GM10847 (cell line): Measurements from ENCODE around the gene ATXN7L1.

Source experiments
- POLR2A ChIP-seq: IDR thresholded peaks from 2 replicates; pipeline ENCODE4 v1.6.1; 2011; ENCODE audit not compliant: insufficient read length; ENCODE audit errors: extremely low read depth

Gene ATXN7L1

DNA sequence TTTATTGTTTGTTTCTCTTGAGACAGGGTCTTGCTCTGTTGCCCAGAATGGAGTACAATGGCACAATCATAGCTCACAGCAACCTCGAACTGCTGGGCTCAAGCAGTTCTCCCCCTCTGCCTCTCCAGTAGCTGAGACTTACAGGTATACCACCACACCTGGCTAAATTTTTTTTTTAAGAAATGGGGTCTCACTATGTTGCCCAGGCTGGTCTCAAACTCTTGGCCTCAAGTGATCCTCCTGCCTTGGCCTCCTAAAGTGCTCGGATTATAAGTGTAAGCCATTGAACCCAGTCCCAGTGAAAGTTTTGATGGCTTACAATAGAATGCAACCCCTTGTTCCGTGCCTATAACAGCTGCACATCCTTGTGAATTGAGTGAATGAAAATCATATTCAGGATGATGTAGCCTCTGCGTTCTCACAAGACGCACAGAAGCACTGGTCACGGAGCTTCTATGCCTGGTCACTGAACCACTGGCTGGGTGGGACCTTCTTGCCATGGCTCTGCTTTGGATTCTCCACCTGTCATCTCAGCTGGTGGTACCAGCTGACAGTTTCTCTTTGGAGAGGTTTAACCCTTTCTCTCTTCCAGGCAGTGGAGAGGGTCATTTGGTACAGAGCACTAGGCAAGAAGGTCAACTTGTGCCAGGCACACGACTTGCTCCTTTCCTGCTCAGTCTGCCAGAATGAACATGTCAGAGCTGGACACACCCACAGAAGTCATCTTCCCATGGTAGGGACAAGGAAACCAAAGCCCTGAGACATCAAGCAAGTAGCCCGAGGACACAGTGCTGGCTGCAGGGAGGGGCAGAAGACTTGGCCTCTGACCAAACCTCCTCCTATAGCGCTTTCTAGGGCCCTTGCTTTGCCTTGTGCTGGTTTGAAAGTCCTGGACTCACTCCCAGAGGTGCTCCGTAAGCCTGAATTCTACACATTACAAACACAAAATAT, 89.6 kb downstream of the ATXN7L1 start:
- TF ChIP-seq POLR2A: no peak

DNA sequence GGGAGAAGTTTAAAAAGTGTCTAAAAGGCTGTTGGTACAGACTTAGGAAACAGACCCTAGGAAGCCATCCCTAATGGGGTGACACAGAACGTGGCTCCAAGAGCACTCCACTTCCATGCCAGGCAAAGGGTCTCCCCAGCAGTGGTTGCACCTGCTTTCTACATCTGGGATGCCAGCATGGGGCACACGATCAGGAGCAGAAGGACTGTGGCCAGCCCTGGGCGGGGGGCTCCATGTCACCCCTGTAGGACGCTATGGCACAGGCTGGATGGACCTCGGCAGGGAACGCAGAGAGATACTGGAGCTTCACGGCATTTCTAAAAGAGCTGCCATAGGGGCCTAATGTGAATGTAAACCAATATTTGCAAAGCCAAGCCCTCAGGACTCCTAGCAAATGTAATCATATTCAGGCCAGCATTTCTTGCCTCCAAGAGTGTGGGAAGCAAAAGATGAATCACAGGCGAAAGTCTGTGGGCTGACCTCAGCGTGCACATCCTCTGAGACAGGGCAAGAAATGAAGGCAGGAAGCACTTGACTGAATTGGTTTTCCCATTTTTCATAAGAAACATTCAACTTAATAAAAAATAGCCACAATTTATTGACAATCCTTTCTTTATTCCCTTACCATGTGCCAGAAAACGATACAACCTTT, 93.9 kb downstream of the ATXN7L1 start:
- no peak for TF ChIP-seq POLR2A

DNA sequence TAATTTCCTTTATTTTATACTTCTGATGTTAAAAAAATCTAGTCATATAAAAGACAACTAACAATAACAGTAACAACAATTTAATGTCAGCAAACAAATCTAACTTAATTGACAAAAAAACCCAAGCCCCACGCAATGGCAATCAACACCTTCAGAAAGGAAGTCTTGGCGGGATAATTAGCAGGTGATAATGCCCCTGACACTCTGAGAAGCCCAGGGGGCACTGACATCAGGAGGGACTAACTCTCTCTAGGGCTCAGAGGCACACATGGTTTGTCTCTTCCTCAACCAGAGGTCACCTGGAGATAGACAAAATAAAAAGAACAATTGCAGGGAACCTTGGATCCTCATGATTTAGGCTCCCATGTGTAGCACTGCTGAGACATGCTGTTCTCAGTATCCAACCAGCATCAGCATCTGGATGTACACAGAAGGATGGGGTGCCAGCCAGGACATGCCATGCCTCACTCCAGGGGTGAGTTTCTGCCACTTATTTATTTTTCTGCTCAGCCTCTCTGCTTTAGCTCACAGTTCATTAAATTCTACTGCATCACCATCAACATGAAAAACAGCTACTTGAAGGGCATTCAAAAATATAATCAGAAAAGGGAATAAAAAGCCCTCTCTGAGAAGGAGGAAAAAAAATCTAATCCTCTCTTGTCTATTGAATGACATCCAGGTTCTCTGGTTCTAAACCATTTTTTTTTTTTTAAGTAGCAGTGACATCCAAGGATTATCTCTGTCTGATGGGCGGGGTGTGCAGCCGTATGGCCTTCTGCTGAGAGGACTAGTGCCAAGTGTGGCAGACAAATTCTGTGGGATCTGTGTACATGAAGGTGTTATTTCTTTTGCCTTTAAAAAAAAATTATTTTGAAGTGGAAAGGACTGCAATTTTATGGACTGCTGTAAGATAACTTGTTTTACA, 96.3 kb downstream of the ATXN7L1 start:
- no peak for TF ChIP-seq POLR2A

DNA sequence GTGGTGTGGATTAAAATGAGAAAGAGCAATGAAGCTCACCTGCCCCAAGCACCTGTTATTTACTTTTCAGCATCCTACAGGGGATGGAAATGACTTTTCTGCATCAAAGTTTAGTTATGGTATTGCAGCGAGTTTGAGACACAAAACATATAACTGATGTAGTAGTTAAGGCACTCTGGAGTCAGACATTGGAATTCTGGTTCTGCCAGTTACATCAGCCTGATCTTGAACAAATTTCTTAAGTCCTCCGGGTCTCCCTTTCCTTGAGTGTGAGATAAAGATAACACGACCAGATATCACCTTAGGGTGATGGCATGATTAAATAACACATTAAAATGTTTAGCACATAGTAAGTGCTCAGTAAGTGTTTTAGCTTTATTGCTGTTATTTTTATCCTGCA, 97.4 kb downstream of the ATXN7L1 start:
- TF ChIP-seq POLR2A: no peak

DNA sequence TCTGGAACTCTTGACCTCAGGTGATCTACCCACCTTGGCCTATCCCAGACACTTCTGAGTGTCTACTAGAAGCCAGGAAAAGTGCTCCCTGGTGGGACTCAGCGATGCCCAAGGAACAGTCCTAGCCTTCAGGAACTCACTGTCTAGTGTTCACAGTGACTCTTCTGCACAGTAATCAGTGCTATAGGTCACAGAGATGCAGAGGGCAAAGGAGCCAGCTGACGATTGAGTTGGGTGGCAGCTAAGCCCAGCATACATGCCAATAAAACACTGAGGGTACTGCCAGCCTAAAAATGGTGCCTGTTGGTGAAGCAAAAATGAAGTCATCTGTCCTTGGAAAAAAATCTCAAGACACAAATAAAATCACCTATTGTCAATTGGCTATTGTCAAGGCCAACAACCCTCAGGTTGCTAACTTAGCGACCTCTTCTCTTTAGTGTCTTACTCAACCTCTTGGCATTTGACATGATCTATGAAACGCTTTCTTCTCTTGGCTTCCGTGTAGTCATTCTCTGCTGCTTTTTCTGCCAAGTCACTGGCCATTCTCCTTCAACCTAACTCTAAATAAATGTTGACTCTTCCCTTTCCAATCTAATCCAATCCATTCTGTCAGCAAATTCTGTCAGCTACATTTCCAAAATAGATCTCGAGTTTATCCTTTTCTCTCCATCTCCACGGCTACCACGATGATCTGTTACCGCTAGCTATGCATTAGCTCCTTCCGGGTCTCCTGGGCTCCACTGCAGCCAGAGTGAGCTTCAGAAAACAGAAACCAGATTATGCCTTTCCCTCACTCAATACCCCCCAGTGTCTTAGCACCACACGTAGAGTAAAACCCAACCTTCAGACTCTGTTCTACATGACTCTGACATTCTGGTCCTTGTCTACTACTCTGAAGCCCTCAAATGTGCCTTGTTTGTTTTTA, 99.2 kb downstream of the ATXN7L1 start:
- TF ChIP-seq POLR2A: no peak

DNA sequence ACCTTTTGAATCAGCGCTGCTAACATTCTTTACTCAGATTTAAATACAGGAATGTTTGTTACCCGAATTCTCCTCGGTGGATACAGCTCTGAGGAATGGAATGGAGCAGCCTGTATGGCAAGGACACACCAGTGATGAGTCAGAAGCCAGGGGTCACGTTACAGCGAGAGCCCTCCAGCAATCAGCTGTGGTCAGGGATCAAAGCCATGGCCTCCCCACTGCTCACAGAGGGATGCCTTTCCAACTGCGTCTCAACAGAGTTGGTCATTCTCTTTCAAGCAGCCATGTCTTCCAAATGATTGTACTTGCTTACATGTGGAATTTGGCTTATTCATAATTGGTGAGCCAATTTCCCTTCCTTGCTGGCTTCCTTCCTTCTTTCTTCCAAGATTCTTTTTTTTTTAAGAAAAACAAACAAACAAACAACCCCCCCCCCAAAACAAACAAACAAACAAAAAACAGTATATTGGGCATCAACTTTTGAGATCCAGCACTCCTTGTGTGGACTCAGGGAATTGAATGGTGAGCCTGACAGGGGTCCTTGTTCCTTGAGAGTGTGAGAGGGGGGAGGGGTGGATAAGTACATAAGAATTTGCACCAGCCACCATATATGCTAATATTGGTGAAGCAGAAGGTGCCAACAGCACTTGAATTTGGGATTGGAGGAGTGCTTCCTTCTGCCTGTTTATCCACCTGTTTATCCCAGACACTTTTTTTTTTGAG, 100.2 kb downstream of the ATXN7L1 start:
- no peak for TF ChIP-seq POLR2A

DNA sequence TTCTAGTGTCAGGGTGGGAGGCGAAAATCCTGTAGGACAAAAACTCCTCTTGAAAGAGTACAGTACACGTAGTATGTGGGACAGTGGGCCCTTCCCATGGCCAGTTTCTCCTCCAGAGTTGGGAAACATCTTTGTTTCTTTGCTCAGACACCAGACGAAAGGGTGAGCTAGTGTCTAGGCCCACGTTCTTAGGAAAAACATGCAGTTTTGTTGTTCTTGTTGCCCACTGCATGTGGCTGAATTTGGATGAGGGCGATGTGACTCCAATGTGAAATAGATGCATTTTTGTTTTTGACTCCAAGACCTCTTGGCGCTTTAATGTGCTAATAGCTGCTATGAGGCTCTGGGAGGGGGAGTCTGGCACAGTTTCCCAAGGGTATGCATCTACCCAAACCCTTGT, 100.8 kb downstream of the ATXN7L1 start:
- no peak for TF ChIP-seq POLR2A

DNA sequence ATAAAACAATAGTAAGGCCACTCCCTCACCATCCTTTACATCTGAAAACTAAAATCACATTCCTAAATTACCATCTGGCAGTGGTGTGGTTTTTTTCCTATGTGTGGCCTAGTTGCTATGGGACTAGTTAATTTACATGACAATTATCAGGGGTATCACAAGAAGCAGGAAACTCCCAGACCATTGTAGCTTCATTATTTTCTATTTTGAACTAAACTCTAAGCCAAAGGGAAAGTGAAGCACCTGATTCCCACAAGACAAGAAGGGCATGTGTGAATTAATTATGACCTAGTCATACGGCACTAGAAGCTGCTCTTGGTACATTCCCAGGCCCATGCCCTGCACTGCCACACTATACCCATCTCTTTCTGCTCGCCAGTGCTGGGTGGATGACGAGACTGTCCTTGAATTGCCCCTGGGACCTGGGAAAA, 103.4 kb downstream of the ATXN7L1 start:
- no peak for TF ChIP-seq POLR2A

DNA sequence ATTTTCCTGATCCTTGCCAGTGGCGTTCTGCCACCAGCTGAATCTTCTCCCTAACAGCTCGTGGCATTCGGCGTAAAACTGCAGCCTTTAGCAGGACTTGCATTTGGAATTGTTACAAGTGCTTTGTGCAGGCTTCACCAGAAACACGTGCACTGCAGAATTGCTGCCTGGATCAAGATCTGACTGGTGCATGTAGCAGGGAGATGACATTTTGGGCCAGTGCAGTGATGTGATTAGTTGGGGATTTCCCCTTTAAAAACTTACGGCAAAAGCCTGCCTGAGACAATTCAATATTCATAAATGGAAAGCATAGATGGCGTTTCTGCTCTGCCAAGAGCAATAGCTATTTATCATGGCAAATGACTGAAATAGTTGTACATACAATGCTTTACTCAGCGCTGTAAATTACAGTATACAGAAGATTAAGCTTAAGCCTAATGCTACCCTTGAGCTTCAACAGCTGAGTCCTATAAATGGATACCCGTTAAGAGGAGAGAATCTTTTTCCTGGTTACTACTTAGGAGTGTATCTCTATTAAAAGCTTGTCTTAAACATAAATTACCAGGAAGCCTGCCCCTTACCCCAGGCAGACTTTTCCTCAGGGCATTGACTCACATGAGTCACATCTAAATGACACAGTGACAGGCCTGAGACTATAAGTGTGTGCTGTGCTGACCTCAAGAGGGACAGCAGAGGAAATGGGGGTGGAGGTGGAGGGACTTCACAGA, 106.3 kb downstream of the ATXN7L1 start:
- no peak for TF ChIP-seq POLR2A

DNA sequence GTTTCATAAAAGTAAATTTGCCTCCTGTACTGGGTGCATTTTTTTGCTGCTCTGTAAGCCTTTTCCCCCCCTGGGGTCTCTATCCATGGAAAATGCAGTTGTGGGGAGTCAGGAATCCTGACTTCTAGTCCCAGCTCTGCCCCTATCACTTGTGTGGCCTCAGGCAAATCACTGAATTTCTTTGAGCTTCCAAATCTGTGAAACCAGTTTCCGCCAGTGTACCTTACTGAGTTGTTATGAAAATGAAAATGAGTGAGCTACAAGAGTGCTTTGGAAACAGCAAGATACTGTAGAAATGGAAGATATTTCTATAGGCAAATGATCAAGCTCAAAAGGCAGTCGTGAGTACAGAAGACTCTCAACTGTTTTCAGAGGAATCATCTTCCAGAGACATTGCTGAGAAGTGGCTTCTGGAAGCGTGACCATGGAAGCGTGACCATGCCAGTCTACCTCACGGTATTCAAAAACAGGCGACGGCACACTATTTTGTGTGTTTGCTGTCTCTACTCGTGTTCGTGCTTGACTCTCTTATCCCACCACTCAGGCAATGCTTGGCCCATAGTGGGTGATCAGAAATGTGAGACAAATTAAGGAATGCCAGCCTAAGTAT, 107.4 kb downstream of the ATXN7L1 start:
- TF ChIP-seq POLR2A: no peak

DNA sequence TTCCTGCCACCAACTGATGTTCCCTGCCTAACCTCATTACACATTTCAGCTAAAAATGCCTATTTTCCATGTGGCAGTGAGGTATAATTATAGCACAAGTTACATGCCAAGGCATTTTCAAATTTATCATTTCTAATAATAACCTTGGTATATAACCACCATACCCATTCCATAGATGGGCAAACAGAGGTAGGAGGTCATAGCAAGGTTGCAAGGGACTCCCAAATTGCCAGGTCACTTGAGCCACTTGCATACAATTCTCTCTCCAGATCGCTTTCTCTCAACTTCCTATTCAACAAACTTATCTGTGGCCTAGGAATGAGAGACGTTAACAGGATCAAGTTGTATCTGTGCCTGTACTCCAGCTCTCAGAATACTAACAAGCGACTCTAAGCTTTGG, 108.3 kb downstream of the ATXN7L1 start:
- no peak for TF ChIP-seq POLR2A

DNA sequence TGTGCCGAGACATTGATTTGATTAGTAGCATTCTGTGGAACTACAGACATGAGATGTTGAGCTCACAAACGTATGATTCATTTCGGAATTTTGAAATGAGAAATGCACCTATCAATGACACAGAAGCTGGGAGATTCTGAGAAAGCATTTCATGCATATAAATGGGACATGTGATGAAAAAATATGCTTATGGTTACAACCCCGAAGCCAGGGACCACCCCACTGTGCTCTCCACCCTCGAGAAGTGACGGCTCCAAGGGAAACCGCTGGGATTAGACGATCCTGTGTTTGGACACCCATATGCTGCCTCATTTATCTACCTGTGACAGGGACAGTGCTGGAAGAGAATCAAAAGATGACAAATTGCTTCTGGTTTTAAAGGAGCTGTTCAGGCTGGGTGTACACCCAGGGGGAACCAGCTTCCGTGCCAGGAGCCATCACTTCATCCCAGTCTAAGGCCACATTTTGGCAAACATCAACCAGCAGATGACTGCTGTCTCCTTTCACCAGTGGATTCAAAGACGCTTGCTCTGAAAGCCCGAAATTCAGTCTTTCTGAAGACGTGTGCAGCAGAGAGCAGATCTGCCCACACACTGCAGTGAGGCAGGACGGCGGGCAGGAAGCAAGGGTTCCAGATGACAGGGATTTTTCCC, 109.9 kb downstream of the ATXN7L1 start:
- no peak for TF ChIP-seq POLR2A
